Suprapubic skin (tissue), 4 donors: ENCODE measurements around the gene MAP3K20.

Source experiments
- EP300 ChIP-seq: sonication (generic); formaldehyde crosslinking; IDR thresholded peaks from one replicate; pipeline ENCODE4 v1.6.1; 2017; ENCODE audit warnings: antibody characterized with exemption
- POLR2A ChIP-seq, 2 donors: fragments of 450-650 bp; IDR thresholded peaks; one replicate each; pipeline ENCODE4 v1.6.1; 2017; ENCODE audit warnings: antibody characterized with exemption in 2 of 2, mild to moderate bottlenecking in 2 of 2, moderate library complexity in 2 of 2
- POLR2AphosphoS5 ChIP-seq, 3 donors: sonication (generic); formaldehyde crosslinking; IDR thresholded peaks; one replicate each; pipeline ENCODE4 v1.6.1; 2017; ENCODE audit warnings: antibody characterized with exemption in 3 of 3
- TF ChIP-seq, protein P1 (sequence below), 2 donors: fragments of 200-600 bp in 1 of 2; fragments of 450-650 bp in 1 of 2; sonication (generic) in 1 of 2; IDR thresholded peaks; one replicate each; pipeline ENCODE4 v1.5.1; 2016 to 2019; ENCODE audit warnings: antibody characterized with exemption in 2 of 2, mild to moderate bottlenecking in 1 of 2, moderate library complexity in 1 of 2

DNA sequence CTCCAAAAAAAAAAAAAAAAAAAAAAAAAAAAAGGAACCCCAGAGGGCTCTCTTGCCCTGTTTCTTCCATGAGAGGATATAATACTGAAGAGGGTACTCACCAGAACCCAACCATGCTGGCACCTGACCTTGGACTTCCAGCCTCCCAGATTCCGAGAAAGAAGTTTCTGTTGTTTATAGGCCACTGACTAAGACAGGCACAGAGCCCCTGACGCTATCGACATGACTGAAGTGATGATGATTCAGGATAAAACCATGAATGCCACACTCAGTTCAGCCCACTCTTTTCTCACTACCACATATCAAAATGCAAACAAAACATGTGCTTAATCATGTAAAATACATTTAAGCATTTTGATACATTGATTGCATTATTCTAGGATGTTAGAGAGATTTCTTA lies 212.9 kb downstream of the MAP3K20 start:
- TF ChIP-seq, protein P1, sequence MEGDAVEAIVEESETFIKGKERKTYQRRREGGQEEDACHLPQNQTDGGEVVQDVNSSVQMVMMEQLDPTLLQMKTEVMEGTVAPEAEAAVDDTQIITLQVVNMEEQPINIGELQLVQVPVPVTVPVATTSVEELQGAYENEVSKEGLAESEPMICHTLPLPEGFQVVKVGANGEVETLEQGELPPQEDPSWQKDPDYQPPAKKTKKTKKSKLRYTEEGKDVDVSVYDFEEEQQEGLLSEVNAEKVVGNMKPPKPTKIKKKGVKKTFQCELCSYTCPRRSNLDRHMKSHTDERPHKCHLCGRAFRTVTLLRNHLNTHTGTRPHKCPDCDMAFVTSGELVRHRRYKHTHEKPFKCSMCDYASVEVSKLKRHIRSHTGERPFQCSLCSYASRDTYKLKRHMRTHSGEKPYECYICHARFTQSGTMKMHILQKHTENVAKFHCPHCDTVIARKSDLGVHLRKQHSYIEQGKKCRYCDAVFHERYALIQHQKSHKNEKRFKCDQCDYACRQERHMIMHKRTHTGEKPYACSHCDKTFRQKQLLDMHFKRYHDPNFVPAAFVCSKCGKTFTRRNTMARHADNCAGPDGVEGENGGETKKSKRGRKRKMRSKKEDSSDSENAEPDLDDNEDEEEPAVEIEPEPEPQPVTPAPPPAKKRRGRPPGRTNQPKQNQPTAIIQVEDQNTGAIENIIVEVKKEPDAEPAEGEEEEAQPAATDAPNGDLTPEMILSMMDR (IDR thresholded peaks at IDR 0.05), result no peak
- TF ChIP-seq EP300 (no peak), POLR2A (IDR thresholded peaks at IDR 0.05) (no peak), POLR2AphosphoS5 (IDR thresholded peaks at IDR 0.05) (no peak)
